Measurements from ENCODE around the gene FOXQ1.
A peak's percentile ranks its signal among the peaks of the same experiment; 100 is the strongest.

GRCh38 chr6:1363298-1363697 lies 51.4 kb downstream of the FOXQ1 start:
- no peak for TF ChIP-seq REST (IDR thresholded peaks at IDR 0.05; ENCODE audit: insufficient read depth in 1 of 2, low read depth in 2 of 2, low read length in 1 of 2)
- TF ChIP-seq SIN3A (IDR thresholded peaks at IDR 0.05; ENCODE audit: borderline replicate concordance, insufficient read depth, low read depth, low read length): no peak
- TF ChIP-seq CTCF (IDR thresholded peaks at IDR 0.05): no peak
- TF ChIP-seq POLR2AphosphoS5 (IDR thresholded peaks at IDR 0.05; ENCODE audit: low read depth, low read length): no peak
- peak; percentile 41; the same call in 1 of the 2 replicates for TF ChIP-seq TCF7L2 (IDR thresholded peaks at IDR 0.05; ENCODE audit: low read depth, low read length)

Data from Panc1 (cell line).